H1 (cell line): ENCODE results near the gene TMEM183A. TPM values are rescaled to one million over a fixed set of nuclear protein-coding genes. Genes with fewer than 3 reads are reported as not detected.

Experiments
- ASH2L ChIP-seq: fragments of 200-600, 300-600 bp; sonication (generic); IDR thresholded peaks from one replicate; pipeline ENCODE4 v1.7.1; 2017; ENCODE audit warnings: low read length
- BRCA1 ChIP-seq: IDR thresholded peaks from 2 replicates; pipeline ENCODE4 v1.6.1; 2012; ENCODE audit warnings: low read depth, low read length, improper control_type of control experiment
- CHD7 ChIP-seq: fragments of 300-600 bp; sonication (generic); IDR thresholded peaks from 2 replicates; pipeline ENCODE4 v1.7.1; 2012; ENCODE audit warnings: low read length, moderate library complexity, mild to moderate bottlenecking, inconsistent platforms; ENCODE audit not compliant: insufficient replicate concordance
- EGR1 ChIP-seq: IDR thresholded peaks from 2 replicates; pipeline ENCODE4 v1.6.1; 2011; ENCODE audit warnings: low read depth, low read length, borderline replicate concordance
- EZH2 ChIP-seq: fragments of 200-600 bp; sonication (generic); IDR thresholded peaks from 2 replicates; pipeline ENCODE4 v1.7.1; 2012; ENCODE audit warnings: low read depth, mild to moderate bottlenecking, moderate library complexity, low read length, inconsistent platforms; ENCODE audit not compliant: severe bottlenecking
- HDAC6 ChIP-seq: IDR thresholded peaks from one replicate; pipeline ENCODE4 v1.7.1; 2012; ENCODE audit warnings: low read depth, mild to moderate bottlenecking, inconsistent platforms, low read length, moderate library complexity
- JUND ChIP-seq: IDR thresholded peaks from 2 replicates; pipeline ENCODE4 v1.6.1; 2011; ENCODE audit warnings: mild to moderate bottlenecking, improper control_type of control experiment, low read length
- KDM4A ChIP-seq: IDR thresholded peaks from one replicate; pipeline ENCODE4 v1.7.1; 2012; ENCODE audit warnings: low read depth, mild to moderate bottlenecking, moderate library complexity, low read length, inconsistent platforms; ENCODE audit not compliant: severe bottlenecking
- NANOG ChIP-seq: IDR thresholded peaks from 2 replicates; pipeline ENCODE4 v1.6.1; 2011; ENCODE audit warnings: low read length, low read depth, mild to moderate bottlenecking, inconsistent platforms; ENCODE audit not compliant: insufficient read depth, poor library complexity, severe bottlenecking
- SAP30 ChIP-seq: fragments of 300-600 bp; sonication (generic); IDR thresholded peaks from 2 replicates; pipeline ENCODE4 v1.7.1; 2012; ENCODE audit warnings: low read length, moderate library complexity, mild to moderate bottlenecking, inconsistent platforms; ENCODE audit not compliant: insufficient read depth, insufficient replicate concordance
- SUZ12 ChIP-seq: fragments of 200-600 bp; sonication (generic); IDR thresholded peaks from 2 replicates; pipeline ENCODE4 v1.6.1; 2012; ENCODE audit warnings: mild to moderate bottlenecking, inconsistent platforms, low read length, moderate library complexity, mixed read lengths
- polyA plus RNA-seq, 7 experiments: library from polyadenylated mRNA; depleted of rRNA in 3 of 7; stranded (reverse) in 5 of 7; unstranded in 2 of 7; fragments of >200 nt in 5 of 7; fragments of 200-250 nt in 2 of 7; gene quantifications; 1 replicate in 5 of 7; 2 replicates in 1 of 7; 4 replicates in 1 of 7; pipeline versions ENCODE4 v1.2.1 to v1.2.3, GENCODE V29; 2011 to 2013; ENCODE audit warnings: missing spikeins in 2 of 7, mixed read lengths in 2 of 7
- total RNA-seq: library from RNA; stranded (reverse); fragmentation: NEBNext Ultra II Directional; extraction: Animal tissue kit (Norgen Biotek cat#: 25700); gene quantifications from 2 replicates; pipeline ENCODE4 v1.2.1, GENCODE V29; 2021

Gene TMEM183A
- total and polyA plus RNA-seq, 2 of the 8 experiments (the other 6 are each of a cell fraction or from before 2014, with no cell fraction given): 107 to 173 TPM

GRCh38 chr1:203049576-203050180, 42.5 kb downstream of the TMEM183A start (continued):
- TF ChIP-seq CHD7 (no peak), HDAC6 (no peak), KDM4A (no peak), SUZ12 (no peak), NANOG (no peak), SAP30 (no peak), EZH2 (no peak), ASH2L (no peak), EGR1 (no peak), BRCA1 (no peak), JUND (no peak)
